HG03565 (cell line): ENCODE results near the gene SPDYE4.

Experiments
- ATAC-seq: cut with Tn5 transposase; IDR thresholded peaks from one replicate; pipeline ENCODE4 v1.9.1; 2021; ENCODE audit warnings: mild to moderate bottlenecking, moderate library complexity; ENCODE audit not compliant: unreplicated experiment

Gene SPDYE4

GRCh38 chr17:8785547-8786413, 27.4 kb upstream of the SPDYE4 start:
- no peak for ATAC-seq

DNA sequence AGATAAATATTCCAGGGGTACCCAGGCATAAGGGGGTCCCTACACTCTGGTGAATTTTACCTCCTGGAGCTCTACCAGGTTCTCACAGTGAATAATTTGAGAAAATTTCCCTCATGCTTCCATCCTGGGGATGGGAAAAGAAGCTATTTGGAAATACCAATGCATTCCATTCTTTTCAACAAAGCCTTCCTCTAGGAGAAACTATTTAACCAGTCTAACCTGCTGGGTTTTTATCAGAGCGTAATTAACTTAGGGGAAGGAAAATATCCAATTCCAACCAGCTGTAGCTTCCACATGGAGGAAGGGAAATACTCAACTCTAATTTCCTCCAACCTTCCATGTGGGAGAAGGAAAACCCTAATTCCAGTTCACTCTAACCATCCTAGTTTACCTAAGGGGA, 23.8 kb upstream of the SPDYE4 start:
- no peak for ATAC-seq

DNA sequence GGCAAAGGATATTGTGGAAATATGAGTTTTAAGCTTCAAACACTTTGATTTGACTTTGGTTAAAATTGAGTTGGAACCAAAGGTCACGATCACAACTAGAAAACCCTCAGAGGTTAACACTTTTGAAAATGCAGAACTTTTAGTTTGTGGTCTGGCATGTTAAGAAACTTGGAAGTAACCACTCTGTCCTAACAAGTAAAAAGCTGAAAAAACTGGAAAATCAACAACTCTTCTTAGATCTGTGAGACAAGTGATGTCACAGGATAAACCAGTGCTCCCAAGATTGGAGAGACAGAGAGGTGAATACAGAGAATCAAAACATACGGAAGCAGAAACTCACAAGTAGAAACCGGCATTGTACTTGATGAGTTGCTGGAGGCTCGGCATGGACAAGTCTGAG, 23.4 kb upstream of the SPDYE4 start:
- ATAC-seq, result no peak

- no peak for ATAC-seq
These were observed 18.5 kb upstream of the SPDYE4 start for GRCh38 chr17:8776881-8777280.

DNA sequence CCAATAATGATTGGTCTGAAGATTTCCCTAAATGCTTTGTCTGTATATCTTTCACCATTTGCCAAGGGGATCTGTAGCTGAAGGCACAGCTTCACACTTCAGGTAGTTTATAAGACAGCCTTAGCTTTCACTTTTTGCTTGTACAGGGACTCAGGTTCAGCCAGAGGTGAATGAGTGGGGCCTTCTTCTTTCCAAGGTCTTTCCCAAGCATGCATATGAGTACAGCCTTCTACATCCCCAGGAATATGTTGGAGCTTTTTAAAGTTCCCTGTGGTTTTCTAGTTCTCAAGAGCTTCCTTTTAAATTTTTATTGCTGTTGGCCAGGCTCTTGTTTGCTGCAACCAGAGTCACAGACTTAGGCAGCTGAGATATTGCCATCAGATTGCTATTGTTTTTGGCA, 17.9 kb upstream of the SPDYE4 start:
- no peak for ATAC-seq

DNA sequence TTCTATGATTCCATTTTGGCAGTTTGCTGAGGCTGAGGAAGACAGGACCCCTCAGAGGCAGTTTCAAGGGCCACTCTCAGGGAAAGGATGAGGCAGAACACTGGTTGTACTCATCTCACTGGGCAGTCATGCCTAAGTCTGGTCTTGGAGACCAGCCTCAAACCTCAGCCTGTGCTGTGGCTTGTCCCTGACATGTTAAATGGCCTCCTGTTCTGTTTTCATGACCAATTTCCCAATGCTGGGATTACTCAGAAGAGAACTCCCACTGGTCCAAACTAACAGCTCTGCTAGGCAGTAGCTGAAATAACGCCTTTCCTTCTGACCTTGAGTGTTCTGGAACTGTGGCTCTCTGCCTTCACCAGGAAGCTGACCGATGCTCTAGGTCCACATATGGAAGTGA, 8.4 kb upstream of the SPDYE4 start:
- no peak for ATAC-seq

GRCh38 chr17:8762012-8762411, 3.7 kb upstream of the SPDYE4 start:
- no peak for ATAC-seq

- no peak for ATAC-seq
These were observed 1.2 kb downstream of the SPDYE4 start for GRCh38 chr17:8757189-8757588.

DNA sequence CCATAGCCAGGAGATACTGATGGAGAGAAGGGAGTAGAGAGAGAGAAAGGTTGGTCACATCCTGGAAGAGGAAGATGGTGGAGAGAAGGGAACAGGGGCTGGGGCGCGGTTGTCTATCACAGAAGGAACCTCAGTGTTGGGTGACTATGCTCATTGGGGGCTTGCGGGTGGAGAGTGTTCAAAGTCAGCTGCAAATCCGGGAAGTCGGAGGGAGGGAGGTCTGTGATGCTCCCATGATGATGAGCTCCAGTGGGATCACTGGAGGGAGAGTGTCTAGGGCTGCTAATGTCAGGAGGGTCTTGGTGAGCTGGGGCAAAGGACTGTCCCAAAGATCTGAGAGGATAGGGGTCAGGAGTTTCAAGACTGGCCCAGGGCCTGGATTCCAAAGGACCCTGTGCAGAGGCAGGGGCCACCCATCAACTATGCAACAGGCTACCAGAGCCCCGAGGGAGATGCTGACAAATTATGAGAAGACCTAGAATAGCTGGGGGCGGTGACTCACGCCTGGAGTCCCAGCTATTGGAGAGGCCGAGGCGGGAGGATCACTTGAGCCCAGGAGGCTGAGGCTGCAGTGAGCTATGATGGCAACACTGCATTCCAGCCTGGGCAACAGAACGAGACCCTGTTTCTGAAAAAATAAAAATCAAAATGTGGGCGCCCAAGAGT, 2.6 kb downstream of the SPDYE4 start:
- no peak for ATAC-seq

GRCh38 chr17:8754890-8755289, 3.5 kb downstream of the SPDYE4 start:
- no peak for ATAC-seq

DNA sequence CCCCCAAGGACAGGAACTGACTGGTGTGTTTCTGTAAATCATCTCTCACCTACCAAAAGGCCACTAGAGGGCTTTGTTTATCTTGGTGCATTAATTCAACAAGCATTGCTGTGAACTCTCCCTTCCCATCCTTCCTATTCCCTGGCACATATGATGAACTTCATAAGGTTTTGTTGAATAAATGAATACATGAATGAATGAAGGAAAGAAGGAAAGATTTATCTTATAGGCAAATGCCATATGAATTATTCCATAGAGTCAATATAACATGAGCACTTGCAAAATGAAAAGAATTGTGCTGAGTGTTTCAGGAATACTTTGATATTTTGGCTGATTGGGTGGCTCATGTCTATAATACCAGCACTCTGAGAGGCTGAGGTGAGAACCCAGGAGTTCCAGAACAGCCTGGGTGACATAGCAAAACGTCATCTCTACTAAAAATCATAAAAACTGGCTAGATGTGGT, 4.3 kb downstream of the SPDYE4 start:
- no peak for ATAC-seq

DNA sequence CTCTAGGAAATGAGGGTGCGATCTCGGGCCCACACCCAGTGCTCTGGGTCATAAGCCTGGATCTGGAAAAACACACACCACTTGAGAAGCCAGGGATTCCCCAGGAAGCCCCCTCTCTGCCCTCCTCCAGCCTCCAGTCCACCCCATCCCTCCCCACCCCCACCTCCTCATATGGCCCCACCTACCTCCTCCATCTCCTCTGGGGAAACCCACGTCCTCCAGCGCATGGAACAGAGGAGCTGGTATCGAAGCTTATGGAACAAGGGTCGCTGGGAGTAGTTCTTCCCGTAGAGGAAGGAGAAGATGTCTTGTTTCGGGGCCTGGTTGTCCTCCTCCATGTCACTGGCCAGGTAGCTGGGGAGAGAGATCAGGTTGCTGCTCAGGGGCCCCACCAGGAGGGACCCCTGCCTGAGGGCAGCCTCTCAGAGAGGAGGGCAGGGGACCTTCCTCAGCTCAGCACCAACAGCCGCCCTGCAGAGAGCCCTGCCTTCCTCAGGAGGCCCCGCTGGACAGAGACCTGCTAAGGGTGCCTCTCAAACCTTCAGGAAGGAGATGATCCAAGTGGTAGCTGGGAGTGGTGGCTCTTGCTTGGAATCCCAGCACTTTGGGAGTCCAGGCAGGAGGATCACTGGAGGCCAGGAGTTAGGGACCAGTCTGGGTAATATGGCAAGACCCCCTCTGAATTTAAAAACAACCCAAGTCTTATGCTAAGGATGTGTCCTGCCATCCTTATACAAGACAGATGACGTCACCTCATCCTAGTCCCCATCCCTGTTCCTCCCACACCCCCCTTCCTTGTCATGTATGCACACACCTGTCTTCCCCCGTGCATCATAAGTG, 5.0 kb downstream of the SPDYE4 start:
- ATAC-seq, result no peak

- no peak for ATAC-seq
These were observed 8.7 kb downstream of the SPDYE4 start for GRCh38 chr17:8749616-8750015.

DNA sequence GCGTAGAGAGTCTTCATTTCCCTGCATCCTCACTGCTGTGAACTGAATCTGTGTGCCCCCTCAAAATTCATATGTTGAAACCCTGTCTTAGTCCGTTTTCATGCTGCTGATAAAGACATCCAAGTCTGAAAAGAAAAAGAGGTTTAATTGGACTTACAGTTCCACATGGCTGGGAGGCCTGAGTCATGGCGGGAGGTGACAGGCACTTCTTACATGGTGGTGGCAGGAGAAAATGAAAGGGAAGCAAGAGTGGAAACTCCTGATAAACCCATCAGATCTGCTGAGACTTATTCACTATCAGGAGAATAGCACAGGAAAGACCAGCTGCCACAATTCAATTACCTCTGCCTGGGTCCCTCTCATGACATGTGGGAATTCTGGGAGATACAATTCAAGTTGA, 10.6 kb downstream of the SPDYE4 start:
- no peak for ATAC-seq

- ATAC-seq, result no peak
These were observed 11.7 kb downstream of the SPDYE4 start for GRCh38 chr17:8746501-8747236.

- no peak for ATAC-seq
These were observed 12.5 kb downstream of the SPDYE4 start for GRCh38 chr17:8745586-8746500.

- no peak for ATAC-seq
These were observed 14.1 kb downstream of the SPDYE4 start for GRCh38 chr17:8744086-8744785.

DNA sequence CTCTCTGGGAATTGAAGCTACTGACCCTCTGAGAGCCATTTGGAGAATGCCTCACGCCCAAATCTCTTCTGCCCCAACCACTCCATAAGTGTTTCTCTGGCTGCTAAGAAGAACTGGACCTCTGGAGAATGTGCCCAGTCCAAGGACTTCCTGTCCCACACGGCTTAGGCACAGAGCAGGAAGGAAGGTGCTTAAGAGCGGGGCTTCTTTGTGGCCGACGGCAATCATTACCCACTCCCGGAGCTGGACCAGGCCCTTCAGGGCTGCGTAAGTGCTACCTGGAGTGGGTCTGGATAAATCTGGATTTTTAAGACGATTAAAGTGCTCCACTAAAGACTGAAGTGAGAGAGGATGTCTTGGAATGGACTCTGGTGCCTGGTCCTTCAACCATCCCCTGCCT, 15.5 kb downstream of the SPDYE4 start:
- ATAC-seq, result no peak

DNA sequence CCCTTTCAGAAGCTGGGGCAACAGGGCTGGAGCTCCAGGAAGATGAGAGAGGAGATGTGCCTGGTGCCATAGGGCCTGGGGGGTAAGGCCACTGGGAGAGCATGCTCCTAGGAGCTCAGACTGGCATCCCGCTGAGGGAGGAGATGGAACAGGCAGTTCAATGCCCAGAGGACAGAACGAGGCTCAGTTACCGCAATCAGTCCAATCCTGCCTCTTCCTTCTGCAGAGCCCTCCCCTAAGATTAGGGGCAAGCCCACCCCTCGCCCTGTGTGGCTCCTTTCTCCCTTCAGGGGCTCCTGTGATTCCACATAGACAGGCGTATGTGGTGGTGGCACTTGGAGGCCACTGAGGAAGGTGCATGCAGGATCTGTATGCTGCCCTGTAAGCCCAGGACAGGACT, 16.1 kb downstream of the SPDYE4 start:
- no peak for ATAC-seq
